Measurements from ENCODE around the gene HBG1.

DNA sequence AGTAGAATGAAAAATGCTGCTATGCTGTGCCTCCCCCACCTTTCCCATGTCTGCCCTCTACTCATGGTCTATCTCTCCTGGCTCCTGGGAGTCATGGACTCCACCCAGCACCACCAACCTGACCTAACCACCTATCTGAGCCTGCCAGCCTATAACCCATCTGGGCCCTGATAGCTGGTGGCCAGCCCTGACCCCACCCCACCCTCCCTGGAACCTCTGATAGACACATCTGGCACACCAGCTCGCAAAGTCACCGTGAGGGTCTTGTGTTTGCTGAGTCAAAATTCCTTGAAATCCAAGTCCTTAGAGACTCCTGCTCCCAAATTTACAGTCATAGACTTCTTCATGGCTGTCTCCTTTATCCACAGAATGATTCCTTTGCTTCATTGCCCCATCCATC is 35.0 kb upstream of the HBG1 start:
- TF ChIP-seq, protein P1, sequence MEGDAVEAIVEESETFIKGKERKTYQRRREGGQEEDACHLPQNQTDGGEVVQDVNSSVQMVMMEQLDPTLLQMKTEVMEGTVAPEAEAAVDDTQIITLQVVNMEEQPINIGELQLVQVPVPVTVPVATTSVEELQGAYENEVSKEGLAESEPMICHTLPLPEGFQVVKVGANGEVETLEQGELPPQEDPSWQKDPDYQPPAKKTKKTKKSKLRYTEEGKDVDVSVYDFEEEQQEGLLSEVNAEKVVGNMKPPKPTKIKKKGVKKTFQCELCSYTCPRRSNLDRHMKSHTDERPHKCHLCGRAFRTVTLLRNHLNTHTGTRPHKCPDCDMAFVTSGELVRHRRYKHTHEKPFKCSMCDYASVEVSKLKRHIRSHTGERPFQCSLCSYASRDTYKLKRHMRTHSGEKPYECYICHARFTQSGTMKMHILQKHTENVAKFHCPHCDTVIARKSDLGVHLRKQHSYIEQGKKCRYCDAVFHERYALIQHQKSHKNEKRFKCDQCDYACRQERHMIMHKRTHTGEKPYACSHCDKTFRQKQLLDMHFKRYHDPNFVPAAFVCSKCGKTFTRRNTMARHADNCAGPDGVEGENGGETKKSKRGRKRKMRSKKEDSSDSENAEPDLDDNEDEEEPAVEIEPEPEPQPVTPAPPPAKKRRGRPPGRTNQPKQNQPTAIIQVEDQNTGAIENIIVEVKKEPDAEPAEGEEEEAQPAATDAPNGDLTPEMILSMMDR (IDR thresholded peaks at IDR 0.05) = no peak
- TF ChIP-seq EZH2 (IDR thresholded peaks at IDR 0.05; ENCODE audit: borderline replicate concordance, insufficient read depth, low read depth, low read length, poor library complexity, severe bottlenecking) = no peak
